Mammary microvascular endothelial cell (primary cell): ENCODE measurements around the gene CHRNB1. TPM values are rescaled to one million over a fixed set of nuclear protein-coding genes. Genes with fewer than 3 reads are reported as not detected.

Source experiments
- total RNA-seq: library from RNA; depleted of rRNA; stranded (reverse); fragments of >200 nt; gene quantifications from 2 replicates; pipeline ENCODE4 v1.2.3, GENCODE V29; 2015

Gene CHRNB1
- total RNA-seq = 3.5 and 10.1 TPM in 2 replicates

GRCh38 chr17:7444682-7445618 lies at the start of gene CHRNB1:
CHRNB1 (plus strand) TSS chr17:7445061; CDS start chr17:7445128, 67 bp downstream.

DNA sequence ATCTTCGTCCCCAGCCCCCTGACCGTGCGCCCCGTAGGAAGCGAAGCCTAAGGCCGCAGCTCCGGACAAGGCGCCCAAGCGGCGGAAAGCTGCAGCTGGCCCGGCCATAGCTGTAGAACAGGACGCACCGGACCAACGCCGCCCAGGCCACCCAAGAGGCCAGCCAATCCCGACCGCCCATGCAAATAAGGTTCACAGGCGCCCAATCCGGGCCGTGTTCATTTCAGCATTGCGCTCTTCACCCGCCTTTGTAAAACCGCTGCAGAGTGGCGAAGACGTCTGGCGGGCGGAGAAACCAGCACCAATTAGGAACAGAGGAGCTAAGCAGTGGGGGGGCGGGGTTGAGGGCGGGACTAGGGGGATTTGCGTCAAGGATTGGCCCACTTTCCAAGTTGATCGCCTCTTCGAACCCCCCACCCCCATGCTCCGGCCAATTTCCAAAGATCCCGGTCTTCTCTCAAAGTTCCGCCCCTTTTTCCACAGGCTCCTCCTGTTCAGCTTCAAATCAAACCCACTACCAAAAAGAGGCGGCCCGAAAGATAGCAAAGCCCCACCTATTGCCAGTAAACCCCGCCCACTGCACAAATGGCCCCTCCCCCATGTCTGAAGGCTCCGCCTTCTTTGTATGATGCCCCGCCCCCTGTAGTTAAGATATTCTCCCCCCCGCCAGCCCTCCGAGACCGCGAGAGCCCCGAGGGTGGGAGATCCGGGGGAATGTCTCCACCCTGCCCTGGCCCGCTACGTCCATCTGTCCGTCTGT lies 40.7 kb upstream of the CHRNB1 start, which contains the start of gene TMEM256:
Gene TMEM256, minus strand, starts transcription at position 121 of the 760 bp plus-strand sequence. Its CDS starts 13 bp downstream, at position 108.

GRCh38 chr17:7407485-7408251 lies 37.2 kb upstream of the CHRNB1 start, which contains the start of gene NLGN2:
NLGN2 (plus strand) TSS chr17:7407845; CDS start chr17:7408256, 411 bp downstream.

DNA sequence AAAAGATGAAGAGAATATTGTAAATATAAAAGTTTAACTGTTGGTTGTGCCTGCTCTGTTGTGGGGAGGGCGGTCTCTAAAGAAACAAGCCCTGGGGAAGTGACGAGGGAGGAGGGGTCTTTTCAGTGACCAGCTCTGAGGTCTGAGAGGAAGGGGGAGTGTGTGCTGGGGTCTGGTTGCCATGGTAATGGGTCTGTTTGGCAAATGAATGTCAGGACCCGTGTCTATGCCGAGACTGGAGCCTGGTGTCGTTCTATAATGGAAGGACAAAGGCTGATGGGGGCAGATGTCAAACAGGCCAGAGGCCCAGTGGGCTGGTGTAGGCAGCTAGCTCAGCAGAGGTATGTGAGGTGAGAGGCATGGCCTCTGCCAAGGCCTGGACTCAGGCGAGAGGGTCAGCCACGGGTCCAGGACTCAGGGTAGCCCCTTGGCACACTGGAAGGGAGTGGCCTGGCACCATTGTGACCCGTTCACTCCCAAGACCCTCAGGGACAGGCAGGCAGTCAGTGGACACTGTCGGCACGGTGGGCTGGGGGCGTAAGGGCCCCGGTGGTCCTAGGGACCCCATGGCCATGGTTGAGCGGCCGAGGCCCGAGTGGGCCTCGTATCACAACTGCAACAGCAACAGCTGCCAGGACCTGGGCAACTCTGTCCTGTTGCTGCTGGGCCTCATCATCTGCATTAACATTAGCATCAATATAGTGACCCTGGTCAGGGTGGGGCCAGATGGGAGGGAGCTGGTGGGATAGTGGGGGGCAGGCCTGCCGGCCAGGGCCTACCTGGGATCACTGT lies 24.8 kb upstream of the CHRNB1 start, which contains the start of gene SPEM1:
Gene SPEM1, plus strand, starts transcription at position 506 of the 792 bp plus-strand sequence. Its CDS starts 61 bp downstream, at position 567.

DNA sequence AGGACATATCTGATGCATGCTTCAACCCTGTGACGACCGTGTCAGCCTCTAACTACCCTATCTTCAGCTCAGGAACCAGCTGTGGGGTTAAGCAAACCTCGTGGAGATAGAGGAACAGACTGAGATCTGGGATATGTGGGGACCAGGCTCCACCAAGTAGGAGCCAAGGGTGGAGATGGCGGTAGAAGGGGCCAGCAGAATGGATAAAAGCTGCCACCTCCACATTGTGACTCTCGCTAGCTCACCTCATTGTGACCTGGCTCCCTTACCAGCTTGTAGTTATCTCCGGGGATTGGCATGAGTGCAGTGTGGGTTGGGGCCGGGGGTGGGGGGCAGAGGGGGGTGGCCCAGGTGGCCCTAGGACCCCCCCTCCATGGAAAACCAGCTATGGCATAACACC lies 19.5 kb upstream of the CHRNB1 start, which contains the start of gene SPEM2:
Gene SPEM2, plus strand, starts transcription at position 301 of the 400 bp plus-strand sequence. Its CDS starts 73 bp downstream, at position 374.

GRCh38 chr17:7428557-7428956 lies 16.3 kb upstream of the CHRNB1 start, which contains the start of gene SPEM3:
SPEM3 (plus strand) TSS chr17:7428857; CDS start chr17:7428903, 46 bp downstream.

GRCh38 chr17:7439462-7440112 lies 5.3 kb upstream of the CHRNB1 start, which contains the start of gene FGF11:
FGF11 (plus strand) TSS chr17:7439512; CDS start chr17:7439621, 109 bp downstream.

DNA sequence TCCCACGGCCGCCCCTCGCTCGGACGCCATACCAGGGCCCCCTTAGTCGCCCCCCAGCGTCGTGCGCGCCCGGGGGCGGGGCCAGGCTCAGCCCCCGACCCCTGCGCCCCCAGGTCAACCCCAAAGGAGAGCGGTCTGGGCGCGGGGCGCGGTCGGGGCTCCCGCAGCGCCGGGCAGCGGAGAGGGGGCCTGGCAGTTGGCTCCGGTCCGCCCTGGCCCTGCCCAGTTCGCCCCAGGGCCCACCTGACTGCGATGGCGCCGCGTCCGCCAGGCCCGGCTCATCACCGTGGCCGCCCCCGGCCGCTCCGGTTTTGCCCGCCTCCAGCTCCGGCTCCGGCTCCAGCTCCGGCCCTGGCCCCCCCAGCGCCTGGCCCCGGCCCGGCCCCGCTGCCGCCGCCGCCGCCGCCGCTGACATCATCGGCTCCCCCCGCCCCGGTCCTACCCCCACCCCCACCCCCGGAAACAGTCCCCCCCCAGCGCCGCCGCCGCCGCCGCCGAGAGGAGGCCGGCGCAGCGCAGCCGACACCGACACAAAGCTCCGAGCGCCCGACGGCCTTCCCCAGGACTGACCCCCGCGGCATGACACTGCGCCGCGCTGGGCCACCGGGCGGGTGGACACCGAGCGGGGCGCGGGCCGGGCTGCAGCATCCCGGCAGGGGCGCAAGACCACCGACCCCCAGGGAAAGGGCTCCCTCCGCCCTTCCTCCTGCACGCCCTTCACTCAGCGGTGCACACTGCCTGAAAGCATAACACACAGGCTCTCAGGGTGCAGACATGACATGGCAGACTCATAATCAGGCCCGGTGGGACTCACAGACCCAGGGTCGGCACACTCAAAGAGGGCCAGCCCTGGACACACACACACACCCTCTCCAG lies 34.6 kb downstream of the CHRNB1 start, which contains the start of gene ZBTB4:
Gene ZBTB4, minus strand, starts transcription at position 419 of the 876 bp plus-strand sequence. CDS start 12,830 bp downstream, outside the sequence.

GRCh38 chr17:7481275-7481674 lies 36.4 kb downstream of the CHRNB1 start, which contains the start of gene SLC35G6:
SLC35G6 (plus strand) TSS chr17:7481446; CDS start chr17:7481517, 71 bp downstream.

DNA sequence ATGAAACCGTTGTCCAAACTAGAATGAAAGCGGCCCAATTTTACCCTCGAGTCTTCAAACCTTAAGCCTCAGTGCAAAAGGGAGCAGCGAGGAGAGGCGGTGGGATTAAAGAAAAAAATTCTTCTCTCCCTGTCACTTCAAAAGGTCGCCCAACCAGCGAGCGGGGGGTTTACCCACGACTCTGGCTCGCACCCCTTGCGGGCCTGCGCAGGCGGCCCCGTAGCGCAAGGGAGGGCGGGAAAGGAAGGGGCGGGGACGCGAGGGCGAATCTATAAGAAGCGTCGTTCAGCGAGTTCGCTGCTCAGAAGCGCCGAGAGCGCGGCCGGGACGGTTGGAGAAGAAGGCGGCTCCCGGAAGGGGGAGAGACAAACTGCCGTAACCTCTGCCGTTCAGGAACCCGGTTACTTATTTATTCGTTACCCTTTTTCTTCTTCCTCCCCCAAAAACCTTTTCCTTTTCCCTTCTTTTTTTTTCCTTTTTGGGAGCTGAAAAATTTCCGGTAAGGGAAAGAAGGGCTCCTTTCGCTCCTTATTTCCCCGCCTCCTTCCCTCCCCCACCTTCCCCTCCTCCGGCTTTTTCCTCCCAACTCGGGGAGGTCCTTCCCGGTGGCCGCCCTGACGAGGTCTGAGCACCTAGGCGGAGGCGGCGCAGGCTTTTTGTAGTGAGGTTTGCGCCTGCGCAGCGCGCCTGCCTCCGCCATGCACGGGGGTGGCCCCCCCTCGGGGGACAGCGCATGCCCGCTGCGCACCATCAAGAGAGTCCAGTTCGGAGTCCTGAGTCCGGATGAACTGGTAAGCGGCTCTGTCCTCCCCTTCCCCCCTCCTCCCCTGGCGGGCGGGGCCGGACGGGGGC lies 39.4 kb downstream of the CHRNB1 start, which contains the start of gene POLR2A:
Gene POLR2A, plus strand, starts transcription at position 300 of the 852 bp plus-strand sequence.

Other genes starting within 250 kb of the CHRNB1 start
- 4.7 and 8.4 TPM in 2 replicates for gene DLG4, start 225.2 kb upstream of the CHRNB1 start, total RNA-seq
- gene ACADVL, start 225.1 kb upstream of the CHRNB1 start, total RNA-seq = 187 and 204 TPM in 2 replicates
- 36.6 and 41.9 TPM in 2 replicates for gene DVL2, start 210.5 kb upstream of the CHRNB1 start, total RNA-seq
- gene PHF23, start 205.6 kb upstream of the CHRNB1 start, total RNA-seq = 26.9 and 41.7 TPM in 2 replicates
- 280 and 300 TPM in 2 replicates for gene GABARAP, start 202.6 kb upstream of the CHRNB1 start, total RNA-seq
- gene CTDNEP1, start 193.3 kb upstream of the CHRNB1 start, total RNA-seq = 49.4 and 51.8 TPM in 2 replicates
- 32.8 and 37.0 TPM in 2 replicates for gene ELP5, start 192.8 kb upstream of the CHRNB1 start, total RNA-seq
- 8.7 and 12.3 TPM in 2 replicates for gene CLDN7, start 182.6 kb upstream of the CHRNB1 start, total RNA-seq
- 0.10 and 0.13 TPM in 2 replicates for gene SLC2A4, start 163.3 kb upstream of the CHRNB1 start, total RNA-seq
- not detected in 2 replicates for gene YBX2, start 150.4 kb upstream of the CHRNB1 start, total RNA-seq
- 572 and 718 TPM in 2 replicates for gene EIF5A, start 137.4 kb upstream of the CHRNB1 start, total RNA-seq
- 63.7 and 93.7 TPM in 2 replicates for gene GPS2, start 129.7 kb upstream of the CHRNB1 start, total RNA-seq
- gene NEURL4, start 115.7 kb upstream of the CHRNB1 start, total RNA-seq = 9.8 and 11.4 TPM in 2 replicates
- gene ACAP1, start 108.5 kb upstream of the CHRNB1 start, total RNA-seq = 0.07 TPM in 1 of 2 replicates, not detected in the other
- 4.2 and 5.5 TPM in 2 replicates for gene KCTD11, start 92.9 kb upstream of the CHRNB1 start, total RNA-seq
- not detected in 2 replicates for gene TMEM95, start 89.9 kb upstream of the CHRNB1 start, total RNA-seq
- gene TNK1, start 64.0 kb upstream of the CHRNB1 start, total RNA-seq = 0.15 and 2.5 TPM in 2 replicates
- gene PLSCR3, start 50.5 kb upstream of the CHRNB1 start, total RNA-seq = 66.6 and 72.2 TPM in 2 replicates
- gene TMEM256, start 41.0 kb upstream of the CHRNB1 start, total RNA-seq = 41.1 and 116 TPM in 2 replicates
- gene NLGN2, start 37.2 kb upstream of the CHRNB1 start, total RNA-seq = 2.9 and 3.1 TPM in 2 replicates
- not detected in 2 replicates for gene SPEM1, start 24.7 kb upstream of the CHRNB1 start, total RNA-seq
- gene SPEM2, start 19.4 kb upstream of the CHRNB1 start, total RNA-seq = not detected in 2 replicates
- not detected in 2 replicates for gene SPEM3, start 16.2 kb upstream of the CHRNB1 start, total RNA-seq
- gene TMEM102, start 9.6 kb upstream of the CHRNB1 start, total RNA-seq = 8.0 and 9.7 TPM in 2 replicates
- gene FGF11, start 5.5 kb upstream of the CHRNB1 start, total RNA-seq = 0.20 TPM in 1 of 2 replicates, not detected in the other
- 18.9 and 20.9 TPM in 2 replicates for gene ZBTB4, start 34.6 kb downstream of the CHRNB1 start, total RNA-seq
- gene SLC35G6, start 36.4 kb downstream of the CHRNB1 start, total RNA-seq = not detected in 2 replicates
- 45.0 and 63.4 TPM in 2 replicates for gene POLR2A, start 39.3 kb downstream of the CHRNB1 start, total RNA-seq
- gene TNFSF12, start 104.0 kb downstream of the CHRNB1 start, total RNA-seq = 15.9 and 16.8 TPM in 2 replicates
- gene TNFSF13, start 113.7 kb downstream of the CHRNB1 start, total RNA-seq = 2.8 and 5.5 TPM in 2 replicates
- 88.5 and 94.1 TPM in 2 replicates for gene SENP3, start 116.9 kb downstream of the CHRNB1 start, total RNA-seq
- gene CD68, start 134.6 kb downstream of the CHRNB1 start, total RNA-seq = 28.8 TPM in 2 replicates
- 308 and 329 TPM in 2 replicates for gene MPDU1, start 138.8 kb downstream of the CHRNB1 start, total RNA-seq
- gene SOX15, start 145.0 kb downstream of the CHRNB1 start, total RNA-seq = not detected in 2 replicates
- 29.8 and 33.8 TPM in 2 replicates for gene FXR2, start 169.8 kb downstream of the CHRNB1 start, total RNA-seq
- 18.9 and 24.8 TPM in 2 replicates for gene SAT2, start 182.8 kb downstream of the CHRNB1 start, total RNA-seq
- 0.13 TPM in 1 of 2 replicates, not detected in the other for gene SHBG, start 185.1 kb downstream of the CHRNB1 start, total RNA-seq
- gene ATP1B2, start 205.9 kb downstream of the CHRNB1 start, total RNA-seq = not detected in 2 replicates
- gene TP53, start 242.4 kb downstream of the CHRNB1 start, total RNA-seq = 85.9 and 87.5 TPM in 2 replicates
- gene WRAP53, start 243.4 kb downstream of the CHRNB1 start, total RNA-seq = 20.5 and 21.6 TPM in 2 replicates